ENCODE data around the gene GPX4.

The GPX4 gene

GRCh38 chr19:1098177-1099051 lies 5.4 kb upstream of the GPX4 start:
- no peak for TF ChIP-seq CTCF (IDR thresholded peaks at IDR 0.05)

- TF ChIP-seq CTCF (IDR thresholded peaks at IDR 0.05): no peak
Observed at GRCh38 chr19:1101337-1101698, 2.5 kb upstream of the GPX4 start.

GRCh38 chr19:1102407-1103131 lies 1.2 kb upstream of the GPX4 start:
- no peak for TF ChIP-seq CTCF (IDR thresholded peaks at IDR 0.05)

- no peak for TF ChIP-seq CTCF (IDR thresholded peaks at IDR 0.05)
Observed at GRCh38 chr19:1103132-1103707, 574 bp upstream of the GPX4 start.

- TF ChIP-seq CTCF (IDR thresholded peaks at IDR 0.05): no peak
Observed at GRCh38 chr19:1104311-1105007, 665 bp downstream of the GPX4 start.

- TF ChIP-seq CTCF (IDR thresholded peaks at IDR 0.05): no peak
Observed at GRCh38 chr19:1105008-1105872, 1.4 kb downstream of the GPX4 start.

Data from LNCAP (cell line).